Femur (tissue), 1 donor: ENCODE results near the gene UBAP1.
"Not testable (repeated sequence)": the region's sequence is repeated elsewhere in the genome, so short reads cannot be mapped to it uniquely, and the experiment has no call there.

Experiments used
- DNase-seq: peaks from one replicate; pipeline ENCODE4 v3.0.0-alpha.2; 2017

UBAP1 gene

DNA sequence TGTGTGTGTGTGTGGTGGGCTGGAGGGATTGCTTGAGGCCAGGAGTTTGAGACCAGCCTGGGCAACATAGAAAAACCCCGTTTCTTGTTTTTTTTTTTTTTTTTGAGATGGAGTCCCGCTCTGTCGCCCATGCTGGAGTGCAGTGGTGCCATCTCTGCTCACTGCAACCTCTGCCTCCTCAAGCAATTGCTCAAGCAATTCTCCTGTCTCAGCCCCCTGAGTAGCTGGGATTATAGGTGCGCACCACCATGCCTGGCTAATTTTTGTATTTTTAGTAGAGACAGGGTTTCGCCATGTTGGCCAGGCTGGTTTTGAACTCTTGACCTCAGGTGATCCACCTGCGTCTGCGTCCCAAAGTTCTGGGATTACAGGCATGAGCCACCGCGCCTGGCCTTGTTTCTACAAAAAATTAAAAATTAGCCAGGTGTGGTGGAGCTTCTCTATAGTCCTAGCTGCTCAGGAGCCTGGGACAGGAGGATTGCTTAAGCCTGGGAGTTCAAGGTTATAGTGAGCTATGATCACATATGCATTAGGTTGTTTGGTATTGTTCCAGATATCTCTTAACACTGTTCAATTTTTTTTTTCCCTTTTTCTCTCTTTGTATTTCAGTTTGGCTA, 47.4 kb downstream of the UBAP1 start:
- not testable (repeated sequence) for DNase-seq

DNA sequence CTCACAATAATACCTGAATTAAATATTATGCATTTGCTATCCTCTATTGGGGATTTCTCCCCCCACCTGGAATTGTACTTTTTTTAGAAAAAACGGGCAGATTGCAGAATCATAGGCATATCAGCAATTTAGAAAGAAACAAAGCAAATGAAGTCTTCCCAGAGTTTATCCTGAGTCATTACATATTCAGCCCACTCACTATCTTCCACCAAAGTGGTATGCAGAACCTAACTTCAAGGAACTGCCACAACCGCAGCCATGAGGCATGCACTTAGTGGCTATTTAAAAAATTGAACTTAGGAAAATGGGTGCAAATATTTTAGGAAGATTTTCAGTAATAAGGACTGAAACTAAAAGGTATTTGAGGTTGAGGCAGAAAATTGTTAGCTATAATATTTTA, 48.6 kb downstream of the UBAP1 start:
- DNase-seq: no peak

DNA sequence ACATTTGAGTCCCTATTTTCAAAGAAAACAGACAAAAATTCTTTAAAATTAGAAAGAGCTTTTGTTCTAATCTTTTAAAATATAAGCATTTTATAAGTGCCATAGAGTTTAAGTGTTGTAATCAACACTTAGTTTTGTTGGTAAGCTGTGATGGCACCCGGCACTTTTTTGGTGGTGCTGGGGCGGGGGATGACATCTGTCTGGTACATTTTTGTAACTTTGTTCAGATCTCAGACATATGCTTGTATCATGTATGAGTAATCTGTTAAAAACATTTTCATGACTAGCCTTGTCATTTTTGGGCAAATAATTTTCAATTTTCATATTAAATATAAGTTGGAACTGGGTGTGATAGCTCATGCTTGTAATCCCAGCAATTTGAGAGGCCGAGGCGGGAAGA, 51.7 kb downstream of the UBAP1 start:
- no peak for DNase-seq

DNA sequence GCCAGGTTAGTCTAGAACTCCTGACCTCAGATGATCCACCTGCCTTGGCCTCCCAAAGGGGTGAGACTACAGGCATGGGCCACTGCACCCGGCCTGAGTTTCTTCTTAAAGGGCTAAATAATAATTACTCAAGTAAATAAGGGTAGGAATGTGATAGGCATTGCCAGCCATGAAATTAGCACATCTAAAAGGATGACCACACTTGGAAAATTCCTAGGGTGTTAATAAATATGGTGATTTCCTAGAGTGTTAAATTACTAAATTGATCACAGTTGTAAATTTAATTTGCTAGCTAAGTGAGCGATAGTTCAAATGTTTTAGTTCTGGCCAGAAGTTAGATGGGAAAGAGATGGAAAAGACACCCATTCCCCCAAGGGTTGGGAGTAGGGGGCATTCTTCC, 53.4 kb downstream of the UBAP1 start:
- DNase-seq: no peak

DNA sequence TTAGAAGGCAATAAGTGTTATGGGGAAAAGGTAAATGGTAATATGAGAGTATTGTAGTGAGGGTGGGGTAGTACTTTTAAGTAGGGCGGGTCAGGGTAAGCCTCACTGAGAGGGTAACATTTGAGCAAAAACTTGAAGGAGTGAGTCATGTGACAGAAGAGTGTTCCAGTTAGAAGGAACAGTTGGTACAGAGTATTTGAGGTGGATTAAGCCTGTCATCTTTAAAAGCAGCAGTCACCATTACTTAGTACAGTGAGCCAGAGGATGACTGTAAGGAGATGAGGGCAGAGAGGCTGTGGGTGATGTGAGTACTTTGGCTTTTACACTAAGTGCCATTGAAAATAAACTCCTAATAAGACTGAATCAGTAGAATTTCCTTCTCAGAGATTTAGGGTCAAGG, 54.8 kb downstream of the UBAP1 start:
- no peak for DNase-seq

DNA sequence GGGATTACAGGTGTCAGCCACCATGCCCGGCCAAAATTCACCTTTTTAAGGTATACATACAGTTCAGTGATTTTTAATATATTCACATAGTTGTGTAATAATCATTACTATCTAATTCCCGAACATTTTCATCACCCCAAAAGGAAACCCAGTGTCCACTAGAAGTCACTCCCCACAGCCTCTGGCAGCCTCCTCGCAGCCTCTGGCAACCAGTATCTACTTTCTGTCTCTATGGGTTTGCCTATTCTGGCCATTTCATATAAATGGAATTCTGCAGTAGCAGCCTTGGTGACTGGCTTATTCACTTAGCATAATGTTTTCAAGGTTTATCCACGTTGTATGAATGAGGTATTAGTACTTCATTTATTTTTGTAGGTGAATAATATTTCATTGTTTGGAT, 59.0 kb downstream of the UBAP1 start:
- no peak for DNase-seq

DNA sequence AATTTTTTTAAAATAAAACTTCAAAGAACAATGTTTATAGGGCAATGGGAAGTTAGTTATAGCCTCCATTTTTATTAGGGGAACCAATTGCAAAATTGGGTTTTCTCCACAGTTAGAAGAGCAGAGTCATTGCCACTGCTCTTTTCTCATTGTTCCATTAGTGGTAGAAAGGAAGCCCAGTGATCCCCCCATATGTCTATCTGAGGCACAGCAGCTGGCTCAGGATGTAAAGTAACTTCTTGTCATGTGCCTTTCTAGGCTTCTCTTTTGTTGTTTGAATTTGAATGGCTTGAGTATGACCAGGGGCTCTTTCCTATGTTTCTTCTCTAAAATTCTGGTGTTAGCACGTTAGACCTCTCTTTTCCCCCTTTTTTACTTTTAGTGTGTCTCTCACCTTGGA, 61.2 kb downstream of the UBAP1 start:
- no peak for DNase-seq

DNA sequence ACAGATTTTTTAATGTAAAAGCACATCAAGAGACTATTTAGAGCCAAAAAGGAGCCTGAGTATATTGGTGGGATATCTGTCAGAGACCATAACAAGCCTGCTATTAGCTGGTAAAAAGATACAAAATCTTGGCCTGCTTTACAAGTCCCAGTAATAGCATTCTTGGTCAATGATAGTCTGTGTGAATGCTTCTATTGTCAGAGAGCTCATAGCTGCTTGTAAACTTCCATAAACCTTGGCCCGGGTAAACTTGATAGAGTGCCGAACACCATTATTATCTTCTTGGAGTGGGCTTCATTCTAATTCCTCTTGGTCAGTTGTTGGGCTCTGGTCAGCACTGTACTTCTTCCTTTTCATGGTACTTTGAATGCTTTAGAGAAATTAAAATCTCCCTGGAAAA, 64.0 kb downstream of the UBAP1 start:
- DNase-seq: no peak

DNA sequence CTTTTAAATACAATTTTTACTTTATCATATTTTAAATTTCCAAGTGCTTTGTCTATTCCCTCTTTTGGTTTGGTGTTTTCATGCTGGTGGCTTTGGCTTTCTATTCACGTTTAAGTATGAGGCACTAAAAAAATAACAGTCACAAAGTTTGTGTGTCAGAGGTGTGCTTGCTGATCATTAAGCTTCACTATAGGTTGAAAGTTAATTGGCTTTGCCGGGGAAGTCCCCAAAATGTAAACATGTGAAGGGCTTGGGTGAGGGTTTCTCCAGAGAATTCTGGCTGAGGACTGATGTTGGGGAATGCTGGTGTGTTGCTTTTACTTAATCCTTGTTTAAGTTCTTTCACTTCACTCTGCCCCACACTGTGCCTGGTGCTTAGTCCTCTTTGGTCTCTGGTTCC, 66.4 kb downstream of the UBAP1 start:
- DNase-seq: not testable (repeated sequence)

DNA sequence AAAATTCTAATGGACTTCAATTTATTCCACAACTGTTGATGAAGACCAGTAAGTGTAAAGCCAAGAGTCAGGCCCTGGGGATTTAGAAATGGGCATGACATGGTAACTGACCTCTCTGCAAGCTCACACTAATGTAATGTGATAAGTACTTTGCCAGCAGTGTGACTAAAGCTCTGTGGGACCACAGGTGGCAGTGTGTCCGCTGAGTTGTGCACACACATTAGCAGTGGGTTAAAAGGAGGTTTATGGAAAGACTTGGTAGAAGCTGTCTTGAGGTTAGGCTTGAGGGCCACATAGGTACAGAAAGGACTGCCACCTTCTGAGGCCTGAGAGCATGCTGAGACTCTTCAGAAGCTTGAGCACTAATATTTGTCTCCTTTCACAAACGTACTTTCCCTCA, 67.6 kb downstream of the UBAP1 start:
- DNase-seq: no peak

DNA sequence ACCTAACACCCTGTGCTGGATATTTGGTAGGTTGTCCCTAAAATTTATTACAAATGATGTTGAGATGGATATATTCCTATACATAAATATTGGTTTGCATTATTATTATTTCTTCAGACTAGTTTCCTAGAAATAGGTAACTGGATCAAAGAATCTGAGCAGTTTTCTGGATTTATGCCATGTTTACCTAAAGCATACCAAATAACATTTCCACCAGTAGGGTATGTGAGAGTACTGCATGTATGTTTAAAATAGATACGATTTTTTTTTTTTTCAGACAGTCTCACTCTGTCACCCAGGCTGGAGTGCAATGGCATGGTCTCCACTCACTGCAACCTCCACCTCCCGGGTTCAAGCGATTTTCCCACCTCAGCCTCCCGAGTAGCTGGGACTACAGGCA, 68.9 kb downstream of the UBAP1 start:
- DNase-seq: not testable (repeated sequence)

DNA sequence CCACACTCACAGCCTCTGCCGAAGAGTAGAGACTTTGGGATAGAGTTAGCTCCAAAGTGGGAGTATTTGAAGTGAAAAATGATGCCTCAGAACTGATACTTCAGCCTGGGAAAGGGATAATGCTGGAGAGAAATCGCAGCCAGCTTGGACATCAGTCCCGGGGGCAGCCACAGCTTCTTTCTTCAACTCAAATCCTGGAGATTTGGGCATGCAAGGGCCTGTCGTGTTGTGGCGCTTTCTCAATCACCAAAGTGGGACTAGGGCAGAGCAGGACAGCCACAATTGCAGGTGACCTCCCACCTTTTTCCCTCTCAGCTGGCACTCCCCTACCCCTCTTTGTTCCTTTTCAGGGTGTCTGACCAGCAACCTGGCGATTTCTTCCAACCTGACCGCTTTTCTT, 70.4 kb downstream of the UBAP1 start:
- DNase-seq: no peak

DNA sequence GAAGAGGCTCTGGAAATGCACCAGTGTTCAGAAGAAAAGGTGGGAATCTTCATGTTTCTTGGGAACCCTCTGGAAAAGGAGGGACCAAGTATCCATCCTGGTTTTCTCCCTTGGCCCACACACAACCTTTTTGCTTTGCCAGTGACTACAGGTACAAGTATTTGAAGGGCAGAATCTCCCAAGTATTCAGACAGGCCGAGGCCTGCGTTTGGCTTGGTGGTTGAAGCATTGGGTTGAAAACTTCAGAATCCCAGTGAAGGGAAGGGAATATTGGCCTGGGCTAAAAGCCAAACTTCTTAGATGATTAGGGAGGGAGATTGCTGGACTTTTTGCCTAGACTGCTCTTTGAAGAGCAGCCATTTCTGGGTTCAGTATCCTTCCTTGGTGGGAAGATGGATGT, 71.9 kb downstream of the UBAP1 start:
- no peak for DNase-seq

DNA sequence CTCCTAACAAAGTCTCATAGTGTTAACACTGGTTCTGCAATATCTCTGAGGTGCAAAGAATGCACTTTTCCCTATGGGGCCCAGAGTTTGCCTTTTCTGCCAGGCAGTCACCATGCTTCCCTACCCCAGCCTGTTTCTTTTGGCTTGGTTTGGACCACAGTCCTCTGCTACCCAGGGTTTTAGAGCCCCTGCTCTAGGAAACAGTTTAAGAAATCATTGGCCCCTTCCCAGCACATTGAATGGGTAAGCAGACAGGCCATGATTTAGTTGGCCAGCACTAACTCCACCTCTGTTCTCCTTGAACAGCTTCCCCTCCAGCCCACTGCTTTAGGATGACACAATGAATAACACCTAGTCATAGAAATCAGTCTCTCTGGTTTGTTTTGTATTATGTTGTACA, 73.2 kb downstream of the UBAP1 start:
- no peak for DNase-seq

DNA sequence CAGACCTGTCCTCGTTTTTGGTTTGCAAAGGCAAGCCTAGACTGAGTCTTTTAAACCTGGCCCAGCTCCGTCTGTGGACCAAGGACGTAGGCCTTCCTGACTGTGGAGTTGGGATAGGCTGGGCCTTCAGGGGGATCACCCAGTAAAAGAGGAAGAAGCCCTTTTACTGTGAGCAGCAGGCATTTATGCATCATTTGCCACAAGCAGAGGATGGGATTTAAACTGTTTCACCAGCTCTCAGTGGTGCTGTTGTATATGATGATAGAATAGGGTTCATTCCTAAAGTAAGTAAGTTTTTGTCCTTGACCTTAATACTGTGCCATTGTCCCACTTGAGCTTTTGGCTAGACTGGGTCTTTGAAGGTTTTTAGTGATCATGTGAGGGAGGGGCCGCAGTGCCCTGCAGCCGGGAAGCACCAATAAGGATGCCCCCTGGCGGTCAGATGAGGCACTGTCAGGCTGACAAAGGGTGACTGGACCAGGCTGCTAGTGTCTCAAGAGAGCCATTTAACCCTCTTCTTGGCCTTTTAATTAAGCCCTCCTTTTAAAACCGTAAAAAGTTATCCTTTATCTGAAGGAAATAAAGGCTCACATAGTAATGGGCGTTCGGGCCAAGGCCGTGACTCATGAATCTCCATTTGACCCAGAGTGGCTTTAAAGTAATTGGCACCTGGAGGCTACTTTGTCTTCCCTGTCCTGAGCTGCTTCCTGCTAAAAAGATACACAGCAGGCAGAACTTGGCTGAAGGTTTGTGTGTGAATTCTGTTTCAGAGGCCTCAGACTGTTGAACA, 74.0 kb downstream of the UBAP1 start:
- DNase-seq: no peak

DNA sequence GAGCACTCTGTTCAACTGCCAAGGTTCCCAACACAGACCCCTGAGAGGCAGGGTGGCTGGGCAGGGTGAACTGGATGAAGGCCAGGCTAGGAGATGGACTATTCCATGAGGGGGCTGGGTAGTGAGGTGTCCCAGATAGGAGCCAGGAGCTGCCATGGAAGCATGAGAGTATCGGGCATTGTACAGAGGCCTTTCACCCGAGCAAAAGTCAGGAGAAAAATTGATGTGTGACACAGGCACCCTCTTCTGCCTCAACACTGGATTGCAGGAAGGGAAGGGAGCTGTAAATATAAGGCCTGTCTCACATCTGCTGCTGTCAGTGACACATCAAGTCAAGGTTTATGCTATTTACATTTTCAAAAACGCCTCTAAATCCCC, 74.6 kb downstream of the UBAP1 start:
- no peak for DNase-seq

DNA sequence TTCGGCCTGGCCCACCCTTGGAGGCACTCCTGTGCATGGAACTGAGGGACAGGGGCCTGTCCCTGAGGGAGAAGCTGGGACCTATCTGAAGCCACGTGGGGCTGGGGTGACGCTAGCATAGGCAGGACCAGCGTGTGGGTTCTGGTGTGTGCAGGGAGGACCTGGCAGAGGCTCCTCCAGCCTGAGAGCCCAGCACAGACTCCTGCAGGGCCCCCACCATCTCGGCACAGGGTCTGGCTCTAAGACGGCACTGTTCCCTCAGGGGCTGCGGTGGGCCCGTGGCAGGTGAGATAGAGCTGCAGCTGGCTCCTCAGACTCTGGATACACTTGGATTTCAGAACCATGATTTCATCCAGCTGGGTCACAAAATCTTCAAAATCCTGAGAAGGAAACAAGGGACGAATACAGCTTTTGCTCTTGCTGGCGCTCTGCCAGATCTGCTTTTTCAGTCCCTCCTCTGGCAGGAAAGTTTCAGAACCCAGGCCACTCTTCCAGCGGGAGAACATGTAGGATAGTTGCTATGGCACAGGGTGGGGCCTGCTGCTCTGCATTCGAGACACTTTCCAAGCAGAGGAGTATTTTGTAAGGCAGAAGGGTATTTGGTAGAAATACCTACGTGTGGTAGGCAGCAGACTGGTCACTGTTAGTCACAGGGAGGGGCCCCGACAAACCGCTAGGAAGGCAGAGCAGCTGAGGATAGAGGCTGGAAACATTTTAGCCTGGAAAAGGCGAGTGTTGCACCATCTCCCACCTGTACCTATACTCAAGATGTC, 75.5 kb downstream of the UBAP1 start:
- no peak for DNase-seq

DNA sequence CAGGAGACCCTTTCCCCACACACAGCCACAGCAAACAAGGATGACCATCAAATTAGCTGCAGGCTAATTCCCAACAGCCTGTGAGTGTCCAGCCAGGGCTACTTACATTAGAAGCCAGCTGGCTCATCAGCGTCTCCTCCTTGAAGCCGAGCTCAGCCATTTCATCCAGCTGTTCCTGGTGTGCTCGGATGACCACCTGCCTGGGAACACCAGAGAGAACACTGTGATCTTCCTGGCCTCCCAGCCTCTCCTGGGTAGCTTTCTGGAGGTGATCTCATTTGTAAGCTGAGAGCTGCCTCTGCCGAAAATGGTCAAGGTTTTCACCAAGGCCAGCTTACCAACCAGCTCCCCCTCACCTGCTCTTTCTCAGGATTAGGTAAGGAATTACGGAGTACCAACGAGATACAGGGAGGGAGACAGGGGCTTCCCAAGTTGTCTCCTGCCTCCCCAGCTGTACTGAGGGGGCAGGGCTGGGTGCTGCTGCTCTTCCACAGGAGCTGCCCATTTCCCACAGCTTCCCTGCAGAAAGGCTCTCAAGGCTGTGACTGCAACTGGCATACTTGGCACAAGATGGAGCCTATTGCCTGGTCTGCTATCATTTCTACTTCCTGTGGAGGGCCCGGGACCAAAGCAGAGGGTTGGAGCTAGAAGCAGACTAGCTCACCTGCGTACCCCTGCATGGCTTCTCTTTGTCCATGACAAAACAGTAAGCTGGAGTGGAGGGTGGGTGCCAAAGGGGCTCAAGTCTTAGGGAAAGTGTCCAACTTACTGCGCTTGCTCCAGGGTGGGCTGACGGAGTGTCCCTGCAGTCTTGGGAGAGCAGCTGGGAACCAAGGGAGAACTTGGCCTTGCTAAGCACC, 76.4 kb downstream of the UBAP1 start:
- DNase-seq: no peak

DNA sequence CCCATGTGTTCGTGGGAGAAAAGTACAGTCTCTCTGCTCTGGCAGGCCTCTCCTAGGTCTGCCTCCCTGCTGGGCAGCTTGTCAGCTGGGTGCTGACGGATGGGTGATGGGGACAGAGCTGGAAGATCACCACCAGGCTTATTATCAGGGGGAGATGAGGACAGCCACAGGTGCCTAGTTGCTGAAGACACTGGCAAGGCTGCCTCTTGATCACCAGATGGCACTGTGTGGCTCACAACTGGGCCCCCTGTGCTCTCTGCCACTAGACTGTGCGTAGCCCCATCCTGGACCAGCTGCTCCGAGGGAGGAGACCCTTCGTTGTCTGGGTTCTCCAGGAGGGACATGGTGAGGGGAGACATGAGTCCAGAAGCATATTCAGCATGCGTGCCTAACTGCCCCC, 77.3 kb downstream of the UBAP1 start:
- DNase-seq: no peak

DNA sequence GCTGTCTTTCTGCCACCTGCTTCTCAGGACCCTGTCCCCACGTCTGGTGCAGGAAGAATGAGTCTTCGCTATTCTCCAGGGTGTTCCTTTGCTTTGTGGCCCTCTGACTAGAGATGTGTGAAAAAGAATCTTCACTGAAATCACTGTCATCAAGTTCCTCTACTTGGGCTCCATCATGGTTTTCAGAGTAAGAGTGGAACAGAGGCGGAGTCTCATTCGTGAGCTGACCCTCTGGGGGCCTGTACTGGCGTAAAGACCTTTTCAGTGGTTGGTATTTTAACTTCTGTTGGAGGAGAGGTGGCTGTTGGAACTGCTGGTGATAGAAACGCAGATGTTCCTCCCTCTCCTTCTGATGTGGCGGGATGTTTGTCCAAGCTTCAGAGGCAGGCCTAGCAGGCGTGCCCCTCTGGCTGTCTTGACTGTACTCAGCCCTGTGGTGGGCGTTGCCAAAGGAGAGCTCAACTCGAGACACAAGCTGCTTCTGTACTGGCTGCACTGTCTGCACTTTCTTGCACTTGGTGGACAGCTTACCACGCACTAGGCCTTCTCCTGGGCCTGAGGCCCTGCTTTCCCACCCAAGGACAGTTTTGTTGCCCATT, 78.2 kb downstream of the UBAP1 start:
- DNase-seq: no peak

DNA sequence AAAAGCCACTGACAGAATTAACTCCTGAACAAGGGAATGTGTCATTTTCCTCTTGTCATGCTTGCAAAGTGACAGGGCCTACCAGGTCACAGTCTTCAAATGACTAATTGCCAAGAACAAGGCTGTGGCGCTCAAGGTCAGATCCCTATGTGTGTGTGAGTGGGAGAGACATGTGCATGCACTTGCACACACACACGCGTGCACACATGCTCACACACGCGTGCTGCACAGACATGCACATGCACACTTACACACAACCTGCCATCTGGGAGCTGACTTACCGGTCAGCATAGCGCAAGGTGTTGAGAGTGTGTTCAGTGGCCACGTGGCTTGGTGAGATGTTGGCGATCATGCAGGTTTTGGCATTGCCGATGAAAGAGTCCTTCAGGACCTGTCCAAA, 80.5 kb downstream of the UBAP1 start:
- no peak for DNase-seq

DNA sequence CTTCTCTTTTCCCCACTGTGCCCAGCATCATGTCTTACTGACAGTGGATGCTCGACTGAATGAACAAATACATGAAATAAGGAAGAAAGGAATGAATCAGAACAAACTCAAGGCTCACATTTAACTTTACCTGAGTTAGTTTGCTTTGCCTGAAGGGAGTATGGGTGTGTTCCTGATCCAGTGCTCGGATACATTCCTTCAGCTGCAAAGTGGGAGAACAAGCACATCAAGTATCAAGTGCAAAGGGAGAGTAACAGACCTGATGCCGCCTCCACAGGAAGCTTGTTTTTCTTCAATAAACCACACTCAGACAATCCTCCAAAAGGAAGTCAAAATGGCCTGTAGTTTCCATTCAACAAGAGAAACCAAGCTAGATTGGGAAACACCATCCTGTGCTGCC, 84.1 kb downstream of the UBAP1 start:
- no peak for DNase-seq

DNA sequence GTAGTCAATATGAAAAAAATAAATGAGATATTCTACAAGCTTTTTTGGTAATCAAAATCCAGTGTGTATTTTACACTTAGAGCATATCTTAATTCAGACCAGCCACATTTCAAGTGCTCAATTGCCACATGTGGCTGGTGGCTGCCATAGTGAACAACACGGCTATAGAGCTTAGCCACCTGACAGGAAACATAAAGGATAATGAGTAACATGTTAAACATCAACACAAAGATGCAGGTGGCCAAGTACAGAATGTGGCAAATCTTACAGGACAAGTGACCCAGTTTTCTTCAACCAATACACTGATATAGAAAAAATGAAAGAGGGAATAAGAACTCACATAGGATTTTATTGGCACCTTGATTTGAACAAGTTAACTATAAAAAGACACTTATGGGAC, 88.8 kb downstream of the UBAP1 start:
- DNase-seq: no peak
